Endodermal cell (in vitro differentiated cells): Measurements from ENCODE around the gene NOG. TPM values are rescaled to one million over a fixed set of nuclear protein-coding genes. Genes with fewer than 3 reads are reported as not detected.

Experiments
- DNase-seq: peaks from one replicate; pipeline ENCODE4 v3.0.0-alpha.2; 2017
- H3K27ac ChIP-seq: 2 replicates; pipeline ENCODE4 v1.5.1; 2013; ENCODE audit warnings: mild to moderate bottlenecking, low read depth, low read length, moderate library complexity
- H3K27me3 ChIP-seq: 2 replicates; pipeline ENCODE4 v1.6.1; 2013; ENCODE audit warnings: mild to moderate bottlenecking, low read length, moderate library complexity; ENCODE audit not compliant: insufficient read depth, control insufficient read depth, poor library complexity, severe bottlenecking
- H3K36me3 ChIP-seq: 2 replicates; pipeline ENCODE4 v1.7.0; 2013; ENCODE audit warnings: mild to moderate bottlenecking, low read length, moderate library complexity; ENCODE audit not compliant: control insufficient read depth, insufficient read depth
- H3K4me1 ChIP-seq: one replicate; pipeline ENCODE4 v1.7.0; 2013; ENCODE audit warnings: low read length; ENCODE audit not compliant: control insufficient read depth, insufficient read depth
- H3K4me3 ChIP-seq: 2 replicates; pipeline ENCODE4 v1.5.1; 2013; ENCODE audit warnings: mild to moderate bottlenecking, low read length, moderate library complexity
- H3K9ac ChIP-seq: 2 replicates; pipeline ENCODE4 v1.6.1; 2013; ENCODE audit warnings: mild to moderate bottlenecking, low read length, moderate library complexity; ENCODE audit not compliant: poor library complexity, severe bottlenecking; ENCODE audit errors: extremely low read depth
- H3K9me3 ChIP-seq: 2 replicates; pipeline ENCODE4 v1.6.1; 2013; ENCODE audit warnings: mild to moderate bottlenecking, low read length, moderate library complexity; ENCODE audit not compliant: control insufficient read depth
- H3K27ac Mint-ChIP-seq: 2 replicates; pipeline ENCODE4 v1.8.0; 2020; ENCODE audit warnings: mixed read lengths
- H3K27me3 Mint-ChIP-seq: 2 replicates; pipeline ENCODE4 v1.8.0; 2021; ENCODE audit warnings: mild to moderate bottlenecking, mixed read lengths; ENCODE audit not compliant: insufficient read depth
- H3K36me3 Mint-ChIP-seq: 2 replicates; pipeline ENCODE4 v1.8.0; 2020; ENCODE audit warnings: low read depth, mixed read lengths
- H3K4me1 Mint-ChIP-seq: 2 replicates; pipeline ENCODE4 v1.8.0; 2020; ENCODE audit warnings: mixed read lengths
- H3K4me3 Mint-ChIP-seq: 2 replicates; pipeline ENCODE4 v1.8.0; 2020; ENCODE audit warnings: mild to moderate bottlenecking, moderate library complexity, mixed read lengths
- H3K9me3 Mint-ChIP-seq: 2 replicates; pipeline ENCODE4 v1.8.0; 2020; ENCODE audit warnings: mild to moderate bottlenecking, mixed read lengths
- CTCF ChIP-seq: fragments of 200-600 bp; sonication (generic); conservative IDR thresholded peaks from 2 replicates; pipeline ENCODE4 v1.5.0; 2021; ENCODE audit warnings: antibody characterized with exemption, mild to moderate bottlenecking
- WGBS, 2 experiments: methylation state at CpG; one replicate each; pipeline versions ENCODE4 v1.1.5 to v1.1.7; 2013; ENCODE audit warnings: missing lambda C conversion rate in 2 of 2, mixed read lengths in 1 of 2; ENCODE audit not compliant: insufficient coverage in 1 of 2, insufficient read length in 1 of 2; 5-methylcytosine and 5-hydroxymethylcytosine counted together
- total RNA-seq, 2 donors: library from RNA; stranded (reverse); fragmentation: NEBNext Ultra II Directional in 1 of 2; extraction: Animal tissue kit (Norgen Biotek cat#: 25700) in 1 of 2; gene quantifications; 2 replicates in 1 of 2; 3 replicates in 1 of 2; pipeline ENCODE4 v1.2.1, GENCODE V29; 2021

Gene NOG
- total RNA-seq, 2 donors from 2014 or later, result 2.0 to 6.7 TPM

DNA sequence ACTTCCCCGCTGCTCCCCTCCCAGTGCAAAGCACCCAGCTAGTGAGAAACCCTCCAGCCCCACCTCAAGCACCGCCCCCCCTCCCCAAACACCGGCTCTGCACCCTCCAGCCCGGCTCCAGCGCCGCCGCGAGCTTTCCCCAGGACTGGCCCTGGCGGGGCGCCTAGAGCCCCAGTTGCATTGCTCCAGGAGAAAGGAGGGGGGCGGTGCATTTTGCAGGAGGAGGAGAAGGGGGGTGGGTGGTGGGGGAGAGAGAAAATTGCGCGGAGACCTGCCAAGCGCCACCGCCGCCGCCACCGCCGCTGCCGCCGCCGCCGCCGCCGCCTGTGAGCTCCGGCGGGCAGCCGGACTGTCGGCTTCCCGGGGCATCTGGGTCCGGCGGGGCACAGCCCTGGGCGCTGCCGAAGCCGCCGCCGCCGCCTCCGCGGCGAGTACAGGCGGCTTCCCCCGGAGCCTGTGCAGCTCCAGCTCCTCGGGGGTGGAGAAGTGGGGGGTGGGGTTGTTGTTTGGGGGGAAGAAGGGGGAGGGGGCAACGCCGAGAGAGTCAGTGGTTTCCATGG lies 333 bp upstream of the NOG start:
- peak overlapping the region; percentile 53 for H3K27ac ChIP-seq
- peaks cover 75% of the 10 kb centered on the region for H3K27me3 Mint-ChIP-seq
- H3K4me1 Mint-ChIP-seq, result peaks cover 10% of the 10 kb centered on the region
- peak; percentile 88 for DNase-seq
- H3K27ac Mint-ChIP-seq, result no peak overlapping the region
- peaks cover 63% of the 10 kb centered on the region for H3K27me3 ChIP-seq
- H3K36me3 ChIP-seq, result no peaks in the 10 kb centered on the region
- WGBS, 2 experiments, result 0% methylated on average over 45 of the region's 46 CpGs; no CpG with 5 or more reads in 1 of the 2 experiments
- H3K36me3 Mint-ChIP-seq, result no peaks in the 10 kb centered on the region
- TF ChIP-seq CTCF, result no peak
- H3K9me3 ChIP-seq, result no peaks in the 10 kb centered on the region
- no peaks in the 10 kb centered on the region for H3K9me3 Mint-ChIP-seq
- peak overlapping the region; percentile 85 for H3K4me3 ChIP-seq
- H3K9ac ChIP-seq, result no peak overlapping the region
- peak overlapping the region; percentile 64 for H3K4me3 Mint-ChIP-seq
- H3K4me1 ChIP-seq, result no peaks in the 10 kb centered on the region

DNA sequence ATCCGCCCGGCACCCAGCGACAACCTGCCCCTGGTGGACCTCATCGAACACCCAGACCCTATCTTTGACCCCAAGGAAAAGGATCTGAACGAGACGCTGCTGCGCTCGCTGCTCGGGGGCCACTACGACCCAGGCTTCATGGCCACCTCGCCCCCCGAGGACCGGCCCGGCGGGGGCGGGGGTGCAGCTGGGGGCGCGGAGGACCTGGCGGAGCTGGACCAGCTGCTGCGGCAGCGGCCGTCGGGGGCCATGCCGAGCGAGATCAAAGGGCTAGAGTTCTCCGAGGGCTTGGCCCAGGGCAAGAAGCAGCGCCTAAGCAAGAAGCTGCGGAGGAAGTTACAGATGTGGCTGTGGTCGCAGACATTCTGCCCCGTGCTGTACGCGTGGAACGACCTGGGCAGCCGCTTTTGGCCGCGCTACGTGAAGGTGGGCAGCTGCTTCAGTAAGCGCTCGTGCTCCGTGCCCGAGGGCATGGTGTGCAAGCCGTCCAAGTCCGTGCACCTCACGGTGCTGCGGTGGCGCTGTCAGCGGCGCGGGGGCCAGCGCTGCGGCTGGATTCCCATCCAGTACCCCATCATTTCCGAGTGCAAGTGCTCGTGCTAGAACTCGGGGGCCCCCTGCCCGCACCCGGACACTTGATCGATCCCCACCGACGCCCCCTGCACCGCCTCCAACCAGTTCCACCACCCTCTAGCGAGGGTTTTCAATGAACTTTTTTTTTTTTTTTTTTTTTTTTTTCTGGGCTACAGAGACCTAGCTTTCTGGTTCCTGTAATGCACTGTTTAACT lies 1.0 kb downstream of the NOG start:
- H3K9ac ChIP-seq, result peak overlapping the region; percentile 20
- H3K27ac ChIP-seq, result peak overlapping the region; percentile 53
- WGBS, 2 experiments, result 0 to 1% methylated on average over 31 to 59 of the region's 61 CpGs
- peak overlapping the region; percentile 85 for H3K4me3 ChIP-seq
- DNase-seq, result peak; percentile 91
- H3K9me3 Mint-ChIP-seq, result no peaks in the 10 kb centered on the region
- peaks cover 13% of the 10 kb centered on the region for H3K4me1 Mint-ChIP-seq
- peaks cover 75% of the 10 kb centered on the region for H3K27me3 Mint-ChIP-seq
- peak; percentile 15 for TF ChIP-seq CTCF
- H3K36me3 ChIP-seq, result no peaks in the 10 kb centered on the region
- no peaks in the 10 kb centered on the region for H3K36me3 Mint-ChIP-seq
- H3K9me3 ChIP-seq, result no peaks in the 10 kb centered on the region
- peaks cover 64% of the 10 kb centered on the region for H3K27me3 ChIP-seq
- peak overlapping the region; percentile 64 for H3K4me3 Mint-ChIP-seq
- no peak overlapping the region for H3K27ac Mint-ChIP-seq
- H3K4me1 ChIP-seq, result no peaks in the 10 kb centered on the region

DNA sequence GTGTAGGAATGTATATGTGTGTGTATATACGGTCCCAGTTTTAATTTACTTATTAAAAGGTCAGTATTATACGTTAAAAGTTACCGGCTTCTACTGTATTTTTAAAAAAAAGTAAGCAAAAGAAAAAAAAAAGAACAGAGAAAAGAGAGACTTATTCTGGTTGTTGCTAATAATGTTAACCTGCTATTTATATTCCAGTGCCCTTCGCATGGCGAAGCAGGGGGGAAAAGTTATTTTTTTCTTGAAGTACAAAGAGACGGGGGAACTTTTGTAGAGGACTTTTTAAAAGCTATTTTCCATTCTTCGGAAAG lies 1.6 kb downstream of the NOG start:
- Mint-ChIP-seq H3K27ac (no peak overlapping the region), H3K4me3 (peak overlapping the region; percentile 64), H3K27me3 (peaks cover 75% of the 10 kb centered on the region), H3K4me1 (peaks cover 13% of the 10 kb centered on the region), H3K9me3 (no peaks in the 10 kb centered on the region), H3K36me3 (no peaks in the 10 kb centered on the region)
- Histone ChIP-seq H3K36me3 (no peaks in the 10 kb centered on the region), H3K9ac (peak overlapping the region; percentile 20), H3K4me3 (peak overlapping the region; percentile 85), H3K4me1 (no peaks in the 10 kb centered on the region), H3K27ac (no peak overlapping the region), H3K27me3 (peaks cover 63% of the 10 kb centered on the region), H3K9me3 (no peaks in the 10 kb centered on the region)
- no peak for TF ChIP-seq CTCF
- DNase-seq, result no peak
- WGBS, 2 experiments, result 8 to 12% methylated on average over 5 to 6 of the region's 7 CpGs
